CD4-positive, alpha-beta T cell (primary cell): ENCODE measurements around the gene PCED1B. TPM values are rescaled to one million over a fixed set of nuclear protein-coding genes. Genes with fewer than 3 reads are reported as not detected.
"Not testable (repeated sequence)": the region's sequence is repeated elsewhere in the genome, so short reads cannot be mapped to it uniquely, and the experiment has no call there.

Experiments
- ATAC-seq: fragments of 200-7000 bp; cut with Tn5 transposase; one replicate; pipeline ENCODE4 v1.10.0; 2022; ENCODE audit warnings: mild to moderate bottlenecking; ENCODE audit not compliant: poor library complexity
- CTCF ChIA-PET: fragments of 350-600 bp; sonication (Branson Sonifier 250); formaldehyde crosslinking; loops from one replicate; lab custom pipeline; 2021; ENCODE audit warnings: antibody characterized with exemption, inconsistent platforms; lab: Charles Lee
- POLR2A ChIA-PET: fragments of 350-600 bp; sonication (Branson Sonifier 250); formaldehyde crosslinking; loops from one replicate; lab custom pipeline; 2021; ENCODE audit warnings: antibody characterized with exemption, inconsistent platforms; lab: Charles Lee
- DNase-seq, 14 experiments: peaks; one replicate each; pipeline ENCODE4 v3.0.0-alpha.2; 2013 to 2020; ENCODE audit warnings: mixed read lengths in 2 of 14
- H3K27ac ChIP-seq, 2 donors: one replicate each; pipeline versions ENCODE4 v1.5.1 to v1.7.0; 2013; ENCODE audit warnings: low read length in 2 of 2, low read depth in 1 of 2, mild to moderate bottlenecking in 1 of 2
- H3K27me3 ChIP-seq, 2 experiments: 1 replicate in 1 of 2; 2 replicates in 1 of 2; pipeline versions ENCODE4 v1.6.1 to v1.7.0; 2013; ENCODE audit warnings: low read length in 2 of 2, control low read depth in 1 of 2, mild to moderate bottlenecking in 1 of 2, moderate library complexity in 1 of 2; ENCODE audit not compliant: insufficient read depth in 2 of 2, control insufficient read depth in 1 of 2
- H3K36me3 ChIP-seq: one replicate; pipeline ENCODE4 v1.6.1; 2013; ENCODE audit warnings: low read length, control low read depth; ENCODE audit not compliant: insufficient read depth
- H3K4me1 ChIP-seq: one replicate; pipeline ENCODE4 v1.6.1; 2013; ENCODE audit warnings: low read length, control low read depth; ENCODE audit not compliant: insufficient read depth
- H3K4me3 ChIP-seq: one replicate; pipeline ENCODE4 v1.5.1; 2013; ENCODE audit warnings: mild to moderate bottlenecking, low read length, moderate library complexity
- H3K9me3 ChIP-seq, 2 experiments: 1 replicate in 1 of 2; 2 replicates in 1 of 2; pipeline versions ENCODE4 v1.6.1 to v1.7.0; 2013; ENCODE audit warnings: low read length in 2 of 2, mild to moderate bottlenecking in 2 of 2, control low read depth in 1 of 2, moderate library complexity in 1 of 2; ENCODE audit not compliant: control insufficient read depth in 1 of 2, insufficient read depth in 1 of 2
- H3K27ac Mint-ChIP-seq: one replicate; pipeline ENCODE4 v1.8.0; 2020; ENCODE audit warnings: mixed read lengths
- H3K27me3 Mint-ChIP-seq: one replicate; pipeline ENCODE4 v1.8.0; 2021; ENCODE audit warnings: mixed read lengths
- H3K36me3 Mint-ChIP-seq: one replicate; pipeline ENCODE4 v1.8.0; 2021; ENCODE audit warnings: low read depth, mixed read lengths
- H3K4me1 Mint-ChIP-seq: one replicate; pipeline ENCODE4 v1.8.0; 2021; ENCODE audit warnings: low read depth, mixed read lengths
- H3K4me3 Mint-ChIP-seq: one replicate; pipeline ENCODE4 v1.8.0; 2020; ENCODE audit warnings: mild to moderate bottlenecking, mixed read lengths
- H3K9me3 Mint-ChIP-seq: one replicate; pipeline ENCODE4 v1.8.0; 2020; ENCODE audit warnings: mixed read lengths
- intact Hi-C, 2 experiments: fragments of 100-400 bp; cut with DNase I in 1 of 2; cut with micrococcal nuclease in 1 of 2; formaldehyde crosslinking; loops; one replicate each; pipeline versions ENCODE4 v1.15.1 to v1.9.0; 2023 to 2025; cut with DNase I, micrococcal nuclease
- total RNA-seq, 174 experiments: library from RNA in 2 of 174; stranded (reverse) in 2 of 174; gene quantifications; one replicate each; pipeline ENCODE4 v1.2.3 and lab custom pipeline; 2021 to 2026
- TF ChIP-seq, protein P1 (sequence below): fragments of 200-600 bp; IDR thresholded peaks from one replicate; pipeline ENCODE4 v1.8.0; 2022; ENCODE audit warnings: antibody characterized with exemption, mild to moderate bottlenecking

PCED1B gene
- total RNA-seq, 2 experiments from 2014 or later = 18.7 to 20.0 TPM

DNA sequence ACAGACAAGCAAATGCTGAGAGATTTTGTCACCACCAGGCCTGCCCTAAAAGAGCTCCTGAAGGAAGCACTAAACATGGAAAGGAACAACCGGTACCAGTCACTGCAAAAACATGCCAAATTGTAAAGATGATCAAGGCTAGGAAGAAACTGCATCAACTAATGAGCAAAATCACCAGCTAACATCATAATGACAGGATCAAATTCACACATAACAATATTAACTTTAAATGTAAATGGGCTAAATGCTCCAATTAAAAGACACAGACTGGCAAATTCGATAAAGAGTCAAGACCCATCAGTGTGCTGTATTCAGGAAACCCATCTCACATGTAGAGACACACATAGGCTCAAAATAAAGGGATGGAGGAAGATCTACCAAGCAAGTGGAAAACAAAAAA is 20.8 kb upstream of the PCED1B start:
- H3K27ac ChIP-seq, DNase-seq, H3K36me3 ChIP-seq, H3K4me3 Mint-ChIP-seq, POLR2A ChIA-PET, H3K4me1 ChIP-seq, CTCF ChIA-PET, H3K9me3 ChIP-seq, H3K4me1 Mint-ChIP-seq, H3K4me3 ChIP-seq, H3K36me3 Mint-ChIP-seq, intact Hi-C loops, H3K9me3 Mint-ChIP-seq, ATAC-seq, H3K27ac Mint-ChIP-seq, H3K27me3 ChIP-seq, H3K27me3 Mint-ChIP-seq: not testable (repeated sequence)

DNA sequence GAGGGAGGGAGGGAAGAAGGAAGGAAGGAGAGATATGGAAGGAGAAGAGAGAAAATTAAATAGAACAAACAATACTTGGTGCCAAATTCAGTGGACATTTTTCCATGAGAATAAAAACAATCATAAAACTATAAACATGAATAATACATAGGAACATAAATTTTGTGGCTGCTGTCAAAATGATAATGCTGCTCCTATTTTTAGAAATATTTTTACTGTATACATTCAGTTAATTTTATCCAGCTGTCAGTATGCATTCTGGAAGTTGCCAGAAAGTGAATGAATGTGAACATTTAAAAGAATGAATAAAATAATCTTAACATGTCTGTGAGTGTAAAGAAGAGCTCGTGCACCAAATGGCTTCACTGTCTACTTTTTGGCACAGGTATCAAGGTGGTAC is 13.9 kb upstream of the PCED1B start:
- H3K27ac ChIP-seq = no peak overlapping the region
- Mint-ChIP-seq H3K27ac (no peak overlapping the region), H3K36me3 (no peaks in the 10 kb centered on the region), H3K27me3 (no peaks in the 10 kb centered on the region), H3K4me3 (no peak overlapping the region), H3K9me3 (no peaks in the 10 kb centered on the region), H3K4me1 (no peaks in the 10 kb centered on the region)
- no peak for DNase-seq
- intact Hi-C loops = no loop called here
- no peak overlapping the region for H3K4me3 ChIP-seq
- ChIA-PET POLR2A (no interaction called here), CTCF (no interaction called here)
- no peaks in the 10 kb centered on the region for H3K36me3 ChIP-seq
- no peaks in the 10 kb centered on the region for H3K27me3 ChIP-seq
- no peak for ATAC-seq
- no peaks in the 10 kb centered on the region for H3K9me3 ChIP-seq
- TF ChIP-seq, protein P1, sequence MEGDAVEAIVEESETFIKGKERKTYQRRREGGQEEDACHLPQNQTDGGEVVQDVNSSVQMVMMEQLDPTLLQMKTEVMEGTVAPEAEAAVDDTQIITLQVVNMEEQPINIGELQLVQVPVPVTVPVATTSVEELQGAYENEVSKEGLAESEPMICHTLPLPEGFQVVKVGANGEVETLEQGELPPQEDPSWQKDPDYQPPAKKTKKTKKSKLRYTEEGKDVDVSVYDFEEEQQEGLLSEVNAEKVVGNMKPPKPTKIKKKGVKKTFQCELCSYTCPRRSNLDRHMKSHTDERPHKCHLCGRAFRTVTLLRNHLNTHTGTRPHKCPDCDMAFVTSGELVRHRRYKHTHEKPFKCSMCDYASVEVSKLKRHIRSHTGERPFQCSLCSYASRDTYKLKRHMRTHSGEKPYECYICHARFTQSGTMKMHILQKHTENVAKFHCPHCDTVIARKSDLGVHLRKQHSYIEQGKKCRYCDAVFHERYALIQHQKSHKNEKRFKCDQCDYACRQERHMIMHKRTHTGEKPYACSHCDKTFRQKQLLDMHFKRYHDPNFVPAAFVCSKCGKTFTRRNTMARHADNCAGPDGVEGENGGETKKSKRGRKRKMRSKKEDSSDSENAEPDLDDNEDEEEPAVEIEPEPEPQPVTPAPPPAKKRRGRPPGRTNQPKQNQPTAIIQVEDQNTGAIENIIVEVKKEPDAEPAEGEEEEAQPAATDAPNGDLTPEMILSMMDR = no peak
- no peaks in the 10 kb centered on the region for H3K4me1 ChIP-seq

DNA sequence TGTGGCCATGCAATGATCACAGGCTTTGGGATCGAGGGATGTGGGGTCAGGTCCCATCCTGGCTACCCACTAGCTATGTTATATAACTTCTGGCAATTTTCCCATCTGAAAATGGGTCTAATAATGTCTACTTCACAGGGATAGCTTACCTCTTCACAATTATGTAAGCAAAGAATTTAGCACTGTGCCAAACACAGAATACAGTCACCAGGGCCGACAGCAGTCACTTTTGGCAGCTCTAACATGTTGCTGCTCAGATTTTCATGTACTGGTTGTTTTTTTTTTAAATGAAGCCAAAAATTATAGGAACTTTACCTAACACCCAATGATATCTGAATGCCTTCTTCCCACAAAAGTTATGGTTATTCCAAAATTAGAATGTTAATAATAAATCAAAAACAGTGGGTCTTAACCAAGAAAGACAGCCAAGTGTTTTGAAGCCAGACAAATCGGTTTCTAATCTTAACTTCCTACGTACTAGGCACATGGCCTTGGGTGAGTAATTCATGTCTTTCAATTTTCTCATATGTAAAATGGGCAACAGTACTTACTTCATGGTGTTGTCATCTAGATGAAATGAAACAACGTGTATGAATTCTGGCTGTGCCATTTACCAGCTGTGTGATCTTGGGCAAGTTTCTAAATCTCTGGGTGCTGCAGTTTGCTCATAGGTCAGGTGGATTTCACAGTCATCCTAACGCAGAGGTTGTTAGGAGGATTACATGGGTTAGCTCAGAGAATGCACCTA is 13.0 kb upstream of the PCED1B start:
- H3K27me3 Mint-ChIP-seq = no peaks in the 10 kb centered on the region
- H3K27ac Mint-ChIP-seq = no peak overlapping the region
- peaks cover 5% of the 10 kb centered on the region for H3K4me1 Mint-ChIP-seq
- ATAC-seq = no peak
- Histone ChIP-seq H3K4me1 (no peaks in the 10 kb centered on the region), H3K9me3 (no peaks in the 10 kb centered on the region), H3K27ac (no peak overlapping the region), H3K4me3 (no peak overlapping the region), H3K36me3 (no peaks in the 10 kb centered on the region), H3K27me3 (no peaks in the 10 kb centered on the region)
- H3K36me3 Mint-ChIP-seq = no peaks in the 10 kb centered on the region
- CTCF ChIA-PET = no interaction called here
- H3K9me3 Mint-ChIP-seq = no peaks in the 10 kb centered on the region
- TF ChIP-seq, protein P1 = no peak
- DNase-seq = no peak
- intact Hi-C loops = no loop called here
- no peak overlapping the region for H3K4me3 Mint-ChIP-seq
- POLR2A ChIA-PET = no interaction called here

DNA sequence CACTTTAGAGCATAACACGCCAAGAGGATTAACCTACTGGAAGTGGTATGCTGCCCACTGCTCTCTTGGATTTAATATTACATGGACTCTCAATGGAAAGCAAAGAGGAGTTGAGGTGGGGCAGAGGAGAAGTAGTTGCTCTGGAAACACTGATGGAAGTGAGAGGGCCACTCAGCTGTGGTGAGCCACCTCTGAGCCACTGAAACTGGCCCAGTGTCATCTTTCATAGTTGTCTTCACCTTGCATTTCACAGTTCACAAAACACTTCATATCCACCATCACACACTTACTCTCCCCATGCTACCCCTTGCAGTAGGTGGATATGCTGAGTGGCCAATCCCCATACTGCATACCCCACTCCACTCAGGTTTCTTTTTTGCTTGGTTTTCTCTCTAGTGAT is 12.2 kb upstream of the PCED1B start:
- Histone ChIP-seq H3K36me3 (no peaks in the 10 kb centered on the region), H3K4me1 (no peaks in the 10 kb centered on the region), H3K4me3 (no peak overlapping the region), H3K9me3 (no peaks in the 10 kb centered on the region), H3K27me3 (no peaks in the 10 kb centered on the region), H3K27ac (no peak overlapping the region)
- intact Hi-C loops = no loop called here
- peaks cover 5% of the 10 kb centered on the region for H3K4me1 Mint-ChIP-seq
- ATAC-seq (no peak), DNase-seq (no peak)
- CTCF ChIA-PET = no interaction called here
- POLR2A ChIA-PET = no interaction called here
- H3K27me3 Mint-ChIP-seq = no peaks in the 10 kb centered on the region
- no peaks in the 10 kb centered on the region for H3K9me3 Mint-ChIP-seq
- TF ChIP-seq, protein P1 = no peak
- H3K4me3 Mint-ChIP-seq = no peak overlapping the region
- H3K36me3 Mint-ChIP-seq = no peaks in the 10 kb centered on the region
- no peak overlapping the region for H3K27ac Mint-ChIP-seq
